Measurements from ENCODE around the gene KCNC4.

KCNC4 gene

GRCh38 chr1:110234691-110235090 is 24.6 kb downstream of the KCNC4 start:
- no peak for DNase-seq

- no peak for DNase-seq
Observed at GRCh38 chr1:110235181-110235833, 25.2 kb downstream of the KCNC4 start.

GRCh38 chr1:110235834-110236682 is 25.9 kb downstream of the KCNC4 start:
- DNase-seq: peak; percentile 21

- DNase-seq: peak; percentile 55
Observed at GRCh38 chr1:110237386-110238152, 27.5 kb downstream of the KCNC4 start.

GRCh38 chr1:110239441-110240430 is 29.6 kb downstream of the KCNC4 start:
- no peak for DNase-seq

- DNase-seq: no peak
Observed at GRCh38 chr1:110240476-110241210, 30.5 kb downstream of the KCNC4 start.

GRCh38 chr1:110241516-110241915 is 31.4 kb downstream of the KCNC4 start:
- DNase-seq: no peak

- DNase-seq: no peak
Observed at GRCh38 chr1:110242062-110242461, 31.9 kb downstream of the KCNC4 start.

GRCh38 chr1:110242731-110243130 is 32.6 kb downstream of the KCNC4 start:
- no peak for DNase-seq

- no peak for DNase-seq
Observed at GRCh38 chr1:110243146-110243545, 33.0 kb downstream of the KCNC4 start.

- DNase-seq: no peak
Observed at GRCh38 chr1:110243574-110243973, 33.5 kb downstream of the KCNC4 start.

GRCh38 chr1:110245876-110246620 is 35.9 kb downstream of the KCNC4 start:
- no peak for DNase-seq

GRCh38 chr1:110248746-110249145 is 38.6 kb downstream of the KCNC4 start:
- DNase-seq: no peak

GRCh38 chr1:110249256-110249655 is 39.1 kb downstream of the KCNC4 start:
- no peak for DNase-seq

- DNase-seq: no peak
Observed at GRCh38 chr1:110250008-110250407, 39.9 kb downstream of the KCNC4 start.

GRCh38 chr1:110250749-110251148 is 40.6 kb downstream of the KCNC4 start:
- no peak for DNase-seq

GRCh38 chr1:110253213-110253612 is 43.1 kb downstream of the KCNC4 start:
- no peak for DNase-seq

- DNase-seq: no peak
Observed at GRCh38 chr1:110254604-110255391, 44.7 kb downstream of the KCNC4 start.

- no peak for DNase-seq
Observed at GRCh38 chr1:110255392-110255787, 45.3 kb downstream of the KCNC4 start.

GRCh38 chr1:110258734-110259133 is 48.6 kb downstream of the KCNC4 start:
- DNase-seq: no peak

Measured in GDM1 (cell line).